Mononuclear cell (primary cell): ENCODE data around the gene DCAF8. TPM values are rescaled to one million over a fixed set of nuclear protein-coding genes. Genes with fewer than 3 reads are reported as not detected.

ENCODE experiments used
- H3K27me3 ChIP-seq: 2 replicates; pipeline ENCODE4 v1.6.0; 2011; ENCODE audit warnings: low read length, control low read depth; ENCODE audit not compliant: insufficient read depth
- H3K4me1 ChIP-seq: 2 replicates; pipeline ENCODE4 v1.5.1; 2011; ENCODE audit warnings: mild to moderate bottlenecking, low read length, control low read depth; ENCODE audit not compliant: insufficient read depth
- H3K4me3 ChIP-seq: 2 replicates; pipeline ENCODE4 v1.5.1; 2011; ENCODE audit warnings: mild to moderate bottlenecking, low read length, moderate library complexity
- H3K9me3 ChIP-seq: 2 replicates; pipeline ENCODE4 v1.5.1; 2011; ENCODE audit warnings: low read depth, mild to moderate bottlenecking, control low read depth, low read length
- total RNA-seq: library from RNA; depleted of rRNA; stranded (reverse); fragments of >200 nt; gene quantifications from one replicate; pipeline ENCODE4 v1.2.3, GENCODE V29; 2012

Gene DCAF8
- total RNA-seq, 1 donor, result 115 TPM

GRCh38 chr1:160247053-160247452 lies 15.3 kb downstream of the DCAF8 start:
- Histone ChIP-seq H3K4me3 (no peak overlapping the region), H3K9me3 (no peaks in the 10 kb centered on the region)

GRCh38 chr1:160245434-160245833 lies 16.9 kb downstream of the DCAF8 start:
- Histone ChIP-seq H3K4me1 (no peaks in the 10 kb centered on the region), H3K4me3 (no peak overlapping the region), H3K9me3 (no peaks in the 10 kb centered on the region), H3K27me3 (no peaks in the 10 kb centered on the region)

More at GRCh38 chr1:160247053-160247452, 15.3 kb downstream of the DCAF8 start:
- H3K27me3 ChIP-seq, result no peaks in the 10 kb centered on the region
- no peaks in the 10 kb centered on the region for H3K4me1 ChIP-seq

GRCh38 chr1:160244209-160244608 lies 18.1 kb downstream of the DCAF8 start:
- no peaks in the 10 kb centered on the region for H3K4me1 ChIP-seq
- H3K4me3 ChIP-seq, result no peak overlapping the region

GRCh38 chr1:160243767-160244166 lies 18.6 kb downstream of the DCAF8 start:
- Histone ChIP-seq H3K27me3 (no peaks in the 10 kb centered on the region), H3K4me3 (no peak overlapping the region), H3K9me3 (no peaks in the 10 kb centered on the region), H3K4me1 (no peaks in the 10 kb centered on the region)

More at GRCh38 chr1:160244209-160244608, 18.1 kb downstream of the DCAF8 start:
- no peaks in the 10 kb centered on the region for H3K9me3 ChIP-seq
- H3K27me3 ChIP-seq, result no peaks in the 10 kb centered on the region

GRCh38 chr1:160239582-160240299 lies 22.6 kb downstream of the DCAF8 start:
- Histone ChIP-seq H3K27me3 (no peaks in the 10 kb centered on the region), H3K4me3 (no peak overlapping the region), H3K4me1 (no peaks in the 10 kb centered on the region), H3K9me3 (no peaks in the 10 kb centered on the region)

- Histone ChIP-seq H3K4me3 (no peak overlapping the region), H3K4me1 (no peaks in the 10 kb centered on the region), H3K9me3 (no peaks in the 10 kb centered on the region), H3K27me3 (no peaks in the 10 kb centered on the region)
Measured at GRCh38 chr1:160238408-160238807, 23.9 kb downstream of the DCAF8 start.

GRCh38 chr1:160237558-160237957 lies 24.8 kb downstream of the DCAF8 start:
- no peak overlapping the region for H3K4me3 ChIP-seq
- H3K9me3 ChIP-seq, result no peaks in the 10 kb centered on the region
- H3K4me1 ChIP-seq, result no peaks in the 10 kb centered on the region
- H3K27me3 ChIP-seq, result no peaks in the 10 kb centered on the region

- Histone ChIP-seq H3K27me3 (no peaks in the 10 kb centered on the region), H3K9me3 (no peaks in the 10 kb centered on the region), H3K4me1 (no peaks in the 10 kb centered on the region), H3K4me3 (no peak overlapping the region)
Measured at GRCh38 chr1:160236806-160237205, 25.5 kb downstream of the DCAF8 start.

- H3K27me3 ChIP-seq, result no peaks in the 10 kb centered on the region
- no peak overlapping the region for H3K4me3 ChIP-seq
- H3K9me3 ChIP-seq, result no peaks in the 10 kb centered on the region
- H3K4me1 ChIP-seq, result no peaks in the 10 kb centered on the region
Measured at GRCh38 chr1:160232911-160233310, 29.4 kb downstream of the DCAF8 start.

- H3K27me3 ChIP-seq, result no peaks in the 10 kb centered on the region
- no peaks in the 10 kb centered on the region for H3K9me3 ChIP-seq
- H3K4me1 ChIP-seq, result no peaks in the 10 kb centered on the region
- no peak overlapping the region for H3K4me3 ChIP-seq
Measured at GRCh38 chr1:160228431-160228830, 33.9 kb downstream of the DCAF8 start.

GRCh38 chr1:160227561-160227960 lies 34.8 kb downstream of the DCAF8 start:
- no peak overlapping the region for H3K4me3 ChIP-seq
- H3K9me3 ChIP-seq, result no peaks in the 10 kb centered on the region
- no peaks in the 10 kb centered on the region for H3K4me1 ChIP-seq
- H3K27me3 ChIP-seq, result no peaks in the 10 kb centered on the region

- H3K4me3 ChIP-seq, result no peak overlapping the region
- H3K4me1 ChIP-seq, result no peaks in the 10 kb centered on the region
- H3K27me3 ChIP-seq, result no peaks in the 10 kb centered on the region
- H3K9me3 ChIP-seq, result no peaks in the 10 kb centered on the region
Measured at GRCh38 chr1:160227034-160227433, 35.3 kb downstream of the DCAF8 start.

GRCh38 chr1:160226623-160227022 lies 35.7 kb downstream of the DCAF8 start:
- Histone ChIP-seq H3K9me3 (no peaks in the 10 kb centered on the region), H3K4me1 (no peaks in the 10 kb centered on the region), H3K27me3 (no peaks in the 10 kb centered on the region), H3K4me3 (no peak overlapping the region)

- no peaks in the 10 kb centered on the region for H3K27me3 ChIP-seq
- no peak overlapping the region for H3K4me3 ChIP-seq
- H3K9me3 ChIP-seq, result no peaks in the 10 kb centered on the region
- no peaks in the 10 kb centered on the region for H3K4me1 ChIP-seq
Measured at GRCh38 chr1:160225345-160225744, 37.0 kb downstream of the DCAF8 start.

GRCh38 chr1:160224606-160225005 lies 37.7 kb downstream of the DCAF8 start:
- no peaks in the 10 kb centered on the region for H3K9me3 ChIP-seq
- H3K27me3 ChIP-seq, result no peaks in the 10 kb centered on the region
- H3K4me3 ChIP-seq, result no peak overlapping the region
- H3K4me1 ChIP-seq, result no peaks in the 10 kb centered on the region

- Histone ChIP-seq H3K9me3 (no peaks in the 10 kb centered on the region), H3K27me3 (no peaks in the 10 kb centered on the region), H3K4me1 (no peaks in the 10 kb centered on the region), H3K4me3 (no peak overlapping the region)
Measured at GRCh38 chr1:160222546-160222945, 39.8 kb downstream of the DCAF8 start.
